Activated T-cell treated with anti-CD3 and anti-CD28 coated beads, Interleukin-2, amount 50 U/mL, for 1 hour (primary cell): ENCODE results near the gene SERPING1.
"Not testable (repeated sequence)": the region's sequence is repeated elsewhere in the genome, so short reads cannot be mapped to it uniquely, and the experiment has no call there.

Experiments
- DNase-seq: peaks from one replicate; pipeline ENCODE4 v3.0.0-alpha.2; 2020

Gene SERPING1

DNA sequence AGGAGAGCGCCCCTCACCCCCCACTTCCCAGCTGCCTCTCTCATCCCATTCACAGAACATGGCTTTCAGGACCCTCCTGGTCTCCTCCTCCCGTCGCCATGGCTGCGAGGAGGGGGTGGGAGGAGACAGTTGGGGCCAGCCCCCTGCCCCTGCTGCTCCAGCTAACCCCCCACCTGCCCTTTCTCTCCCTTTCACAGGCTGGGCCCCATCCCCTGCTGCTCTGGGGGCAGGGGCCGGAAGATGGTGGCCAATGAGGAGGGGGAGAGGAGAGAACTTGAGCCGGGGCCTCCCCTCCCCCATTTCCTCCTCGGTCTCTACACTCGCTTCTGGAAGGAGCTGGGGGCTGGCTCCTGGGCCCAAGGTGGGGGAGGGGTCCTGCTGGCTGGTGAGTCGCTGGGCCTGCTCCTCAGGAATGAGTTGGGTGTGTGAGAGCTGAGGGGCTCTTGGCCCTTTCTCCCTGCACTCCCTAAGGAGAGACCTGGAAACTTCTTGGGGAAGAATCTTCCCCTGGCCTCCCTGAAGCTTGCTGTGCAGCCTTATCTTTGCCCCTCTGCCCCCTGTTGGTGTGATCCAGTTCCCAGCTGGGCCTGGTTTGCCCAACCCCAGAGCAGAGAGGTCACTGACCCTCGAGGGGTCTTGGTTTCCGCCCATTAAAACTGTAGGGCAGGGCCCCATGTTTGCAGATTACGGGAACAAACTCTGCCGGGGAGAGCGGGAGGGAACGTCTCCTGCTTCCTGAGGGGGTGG is 42.0 kb downstream of the SERPING1 start:
- no peak for DNase-seq

DNA sequence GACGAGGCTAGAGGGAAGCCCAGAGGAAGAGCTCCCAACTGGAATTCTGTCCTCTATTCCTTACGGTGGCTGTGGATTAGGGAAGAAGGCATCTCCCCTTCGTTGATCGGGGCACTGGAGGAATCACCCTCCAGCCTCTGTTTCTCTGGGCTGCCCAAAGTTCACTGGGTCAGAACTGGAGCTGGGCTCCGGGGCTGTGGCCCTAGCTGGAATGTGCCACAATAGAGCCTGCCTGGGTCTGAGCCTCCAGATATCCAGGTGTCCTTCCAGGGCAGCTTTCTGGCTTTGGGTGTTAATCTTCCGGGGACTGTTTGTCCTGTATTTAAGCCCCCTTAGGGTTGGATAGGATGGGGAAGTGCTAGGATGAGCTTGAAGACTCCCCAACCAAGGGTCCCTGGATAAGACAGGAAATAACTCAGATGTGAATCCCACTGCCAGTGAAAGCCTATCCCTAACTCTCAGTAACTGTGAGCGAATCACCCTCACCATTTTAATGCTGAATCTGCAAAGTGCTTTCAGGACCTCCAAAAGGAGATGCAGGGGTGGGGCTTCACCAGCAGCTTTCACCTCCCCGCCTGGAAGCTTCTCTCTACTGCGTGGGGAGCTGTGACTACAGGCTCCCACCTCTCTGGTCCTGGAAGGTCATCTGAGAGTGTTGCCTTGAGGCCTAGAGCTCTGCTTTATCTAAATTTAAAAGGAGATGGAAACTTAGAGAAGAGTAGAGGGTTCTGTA is 42.7 kb downstream of the SERPING1 start:
- DNase-seq, result no peak

DNA sequence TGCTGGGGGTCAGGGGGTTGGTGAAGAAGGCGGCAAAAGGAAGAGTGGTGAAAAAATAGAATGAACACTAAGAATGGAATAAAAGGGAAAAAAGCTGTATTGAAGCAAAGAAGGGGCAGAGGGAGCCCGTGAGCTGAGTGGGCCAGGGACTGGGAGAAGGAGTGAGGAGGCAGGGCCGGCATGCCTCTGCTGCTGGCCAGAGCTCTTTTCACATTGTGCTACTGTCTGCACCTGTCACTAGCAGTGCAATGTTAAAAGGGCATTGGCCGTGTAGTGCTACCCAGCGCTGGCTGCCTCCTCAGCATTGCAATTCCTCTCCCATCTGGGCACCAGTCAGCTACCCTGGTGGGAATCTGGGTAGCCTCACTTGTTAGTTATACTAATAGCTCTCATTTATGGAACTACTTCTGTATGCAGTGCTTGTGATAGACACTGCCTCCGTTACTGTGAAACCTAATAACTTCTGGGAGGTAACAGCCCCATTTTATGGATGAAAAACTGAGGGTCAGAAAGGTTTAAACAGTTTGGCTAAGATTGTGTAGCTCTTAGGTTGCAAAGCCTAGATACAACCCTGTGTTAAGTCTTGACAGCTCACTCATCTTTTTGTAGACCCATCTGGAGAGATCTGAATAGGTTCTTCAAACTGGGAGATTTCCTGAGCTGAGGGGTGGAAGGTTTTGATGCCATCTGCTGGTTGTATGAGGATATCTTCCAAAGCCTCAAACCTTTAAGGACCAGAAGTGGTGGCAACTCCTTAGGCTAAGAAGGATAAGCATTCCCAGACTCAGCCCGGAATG is 43.7 kb downstream of the SERPING1 start:
- DNase-seq, result no peak

DNA sequence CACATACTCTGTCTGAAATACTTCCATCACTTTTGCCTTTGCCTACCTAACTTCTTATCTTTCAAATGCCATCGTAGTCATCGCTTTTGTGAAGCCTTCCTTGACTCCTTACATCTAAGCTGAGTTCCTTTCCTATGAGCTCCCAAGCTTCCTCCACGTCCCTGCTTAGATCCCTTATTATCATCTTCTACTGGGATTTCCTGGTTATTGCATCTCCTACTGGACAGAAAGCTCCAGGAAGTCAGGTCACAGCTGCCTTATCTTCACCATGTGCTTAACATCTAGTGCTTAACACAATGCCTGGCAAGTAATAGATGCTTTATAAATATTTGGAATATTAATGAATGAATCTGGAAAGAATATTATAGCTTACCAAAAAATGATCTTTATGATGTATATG is 46.3 kb downstream of the SERPING1 start:
- DNase-seq, result no peak

DNA sequence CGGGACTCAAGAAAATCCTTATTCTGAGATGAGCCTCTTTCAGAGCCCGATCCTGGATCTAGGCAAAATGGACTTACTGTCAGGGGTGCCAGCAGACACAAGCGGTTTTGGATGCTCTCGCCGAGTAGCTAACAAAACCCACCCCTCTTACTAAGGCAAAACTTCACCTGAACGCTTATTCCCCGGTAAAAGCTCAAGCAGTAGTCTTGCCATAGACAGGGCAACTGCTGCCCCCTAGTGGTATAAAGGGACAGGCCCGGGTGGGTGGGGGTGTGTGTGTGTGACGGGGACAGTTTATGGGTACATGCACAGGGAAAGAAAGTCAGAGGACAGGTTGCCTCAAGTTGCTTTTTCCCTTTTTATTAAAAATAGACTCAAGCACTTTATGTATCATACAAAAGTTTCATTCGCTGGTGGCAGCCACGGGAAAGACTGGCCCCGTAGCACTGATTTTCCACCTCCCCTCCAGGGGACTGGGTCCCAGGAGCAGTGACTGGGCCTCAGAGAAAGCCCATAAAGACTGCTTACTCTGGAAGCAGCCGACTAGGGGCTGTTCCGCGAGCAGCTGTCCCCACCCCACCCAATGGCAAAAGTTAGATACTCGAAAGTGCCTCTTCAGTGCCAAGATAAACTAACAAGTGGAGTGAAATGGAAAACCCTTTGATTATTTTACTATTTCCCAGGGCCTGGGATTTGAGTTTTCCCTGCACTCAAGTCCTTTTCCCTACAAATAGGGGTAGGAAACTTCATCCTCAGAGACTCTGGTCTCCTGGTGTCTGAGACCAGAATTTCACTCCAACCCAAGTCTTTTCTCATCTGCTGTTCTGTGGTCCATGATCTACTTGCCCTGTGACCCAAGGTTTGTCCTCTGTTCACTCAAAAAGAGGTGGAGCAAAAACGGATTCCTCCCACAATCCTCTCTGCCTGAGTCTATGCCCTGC is 47.5 kb downstream of the SERPING1 start:
- DNase-seq, result peak; percentile 85

DNA sequence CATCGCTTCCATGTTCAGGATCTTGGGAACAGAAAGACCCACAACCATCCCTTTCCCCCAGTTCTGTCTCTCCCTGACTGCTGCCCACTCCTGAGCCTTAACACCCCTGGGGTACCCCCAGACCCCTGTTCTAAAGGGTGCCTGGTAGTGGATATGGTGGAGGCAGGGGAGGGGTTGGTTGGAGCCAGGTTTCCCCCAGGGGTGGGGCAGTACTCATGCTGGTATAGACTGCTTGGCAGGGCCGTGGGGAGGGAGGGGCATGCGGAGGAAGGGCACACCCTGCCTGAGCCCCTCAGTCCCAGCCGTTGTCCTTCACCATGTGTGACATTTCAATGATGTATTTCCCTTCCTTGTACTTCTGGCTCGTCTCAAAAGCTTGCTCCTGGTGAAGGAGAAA is 48.2 kb downstream of the SERPING1 start:
- no peak for DNase-seq

DNA sequence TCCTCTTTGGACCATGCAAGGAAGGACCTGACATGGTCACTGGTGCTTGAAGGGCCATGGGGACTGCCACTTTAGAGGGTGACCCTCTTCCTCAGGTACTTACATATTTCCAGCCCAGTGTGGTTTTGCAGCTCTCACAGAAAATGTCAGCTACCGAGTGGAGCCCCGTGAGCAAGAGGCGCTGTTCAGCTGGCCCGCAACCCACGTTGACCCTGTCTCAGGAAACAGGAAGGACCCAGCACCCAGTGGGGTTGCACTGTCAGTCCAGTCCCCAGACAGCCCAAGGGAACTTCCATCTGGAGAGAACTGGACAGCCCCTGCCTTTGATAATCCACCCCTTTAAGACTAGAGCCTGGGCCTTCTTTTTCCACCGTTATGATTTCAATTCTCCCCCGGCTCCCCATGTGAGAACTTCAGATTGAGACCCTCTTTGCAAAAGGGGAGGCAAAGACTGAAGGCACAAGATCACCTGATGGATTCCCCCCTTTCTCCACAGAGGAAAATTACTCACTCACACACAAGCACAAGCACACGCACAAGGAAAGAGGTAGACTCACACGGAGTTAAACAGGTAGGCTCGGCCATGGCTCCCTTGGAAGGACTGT is 48.8 kb downstream of the SERPING1 start:
- no peak for DNase-seq

DNA sequence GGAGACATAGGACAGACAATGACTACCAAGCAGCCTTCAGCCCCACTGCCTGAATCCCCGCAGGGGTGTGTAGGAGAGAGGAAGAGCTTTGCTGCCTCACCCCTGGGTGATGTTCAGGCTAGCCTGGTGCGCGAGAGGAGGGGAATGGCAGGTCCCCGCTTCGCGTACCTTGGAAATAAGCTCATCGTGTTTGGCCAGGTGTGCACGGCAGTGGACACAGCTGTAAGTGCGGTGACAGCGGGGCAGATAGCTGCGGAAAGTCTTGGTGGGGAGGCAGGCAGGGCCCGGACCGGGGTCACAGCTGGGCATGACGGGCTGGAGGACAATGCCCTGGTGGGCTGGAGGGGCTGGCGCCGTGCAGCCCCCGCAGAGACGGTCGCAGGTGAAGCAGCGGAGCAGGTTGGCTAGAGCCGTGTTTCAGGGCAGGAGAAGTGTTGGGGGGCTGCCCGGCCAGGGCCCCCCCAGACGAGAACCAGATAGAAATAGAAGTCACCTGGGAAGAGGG is 49.4 kb downstream of the SERPING1 start:
- no peak for DNase-seq

DNA sequence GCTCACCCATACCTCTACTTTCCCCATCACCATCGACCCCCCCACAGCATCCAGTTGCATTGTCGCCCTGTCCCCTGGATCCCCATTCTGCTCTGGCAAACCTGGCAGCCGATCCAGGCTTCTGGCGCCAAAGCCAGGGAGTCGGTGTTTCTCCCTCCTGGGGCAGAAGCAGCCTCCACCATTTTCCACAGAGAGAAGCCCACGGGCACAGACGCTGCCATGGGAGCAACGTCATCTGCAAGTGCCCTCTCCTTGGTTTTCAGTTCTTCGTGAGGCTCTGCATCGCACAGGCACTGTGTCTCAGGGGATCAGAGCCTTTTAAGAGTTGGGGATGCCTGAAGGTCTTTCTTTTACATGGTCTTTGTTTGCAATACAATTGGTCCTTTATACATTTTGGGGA is 49.9 kb downstream of the SERPING1 start:
- no peak for DNase-seq

DNA sequence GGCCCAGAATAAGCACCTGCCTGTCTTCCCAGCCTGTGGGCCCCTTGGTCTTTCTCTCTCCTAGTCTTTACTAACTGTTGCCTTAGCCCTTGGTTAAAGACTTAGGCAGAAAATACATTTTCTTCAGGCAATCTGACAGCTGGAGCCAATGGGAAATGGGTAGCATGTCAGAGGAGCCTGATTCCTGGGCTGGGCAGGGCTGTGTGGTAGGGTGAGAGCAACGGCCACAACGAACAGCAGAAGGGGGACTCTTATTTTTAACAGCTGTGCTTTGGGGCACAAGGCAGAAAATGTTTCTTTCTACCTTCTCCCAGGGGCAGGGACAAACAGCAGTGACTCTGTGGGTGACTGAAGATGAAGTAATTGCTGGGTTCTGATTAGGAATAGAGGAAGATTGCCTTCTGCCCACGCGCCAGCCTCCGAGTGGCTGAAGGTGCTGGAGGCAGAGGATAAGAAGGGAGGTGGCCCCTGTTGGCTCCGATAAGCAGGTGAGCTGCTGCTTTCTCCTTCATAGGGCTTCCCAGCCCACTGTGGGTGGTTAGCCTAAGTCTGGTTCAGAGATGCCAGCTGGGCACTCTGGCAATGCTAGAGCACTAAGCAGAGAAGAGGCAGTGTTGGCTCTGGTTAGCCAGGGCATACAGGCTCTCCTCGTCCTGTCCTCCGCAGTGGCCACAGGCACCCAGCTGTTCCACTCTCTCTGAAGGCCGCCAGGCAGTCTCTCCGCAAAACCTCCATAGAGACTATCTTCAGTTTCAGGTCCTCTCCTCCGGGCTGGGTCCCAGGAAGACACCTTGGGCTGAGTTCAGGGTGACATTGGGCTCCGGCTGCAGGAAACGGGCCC is 50.7 kb downstream of the SERPING1 start:
- DNase-seq, result no peak

DNA sequence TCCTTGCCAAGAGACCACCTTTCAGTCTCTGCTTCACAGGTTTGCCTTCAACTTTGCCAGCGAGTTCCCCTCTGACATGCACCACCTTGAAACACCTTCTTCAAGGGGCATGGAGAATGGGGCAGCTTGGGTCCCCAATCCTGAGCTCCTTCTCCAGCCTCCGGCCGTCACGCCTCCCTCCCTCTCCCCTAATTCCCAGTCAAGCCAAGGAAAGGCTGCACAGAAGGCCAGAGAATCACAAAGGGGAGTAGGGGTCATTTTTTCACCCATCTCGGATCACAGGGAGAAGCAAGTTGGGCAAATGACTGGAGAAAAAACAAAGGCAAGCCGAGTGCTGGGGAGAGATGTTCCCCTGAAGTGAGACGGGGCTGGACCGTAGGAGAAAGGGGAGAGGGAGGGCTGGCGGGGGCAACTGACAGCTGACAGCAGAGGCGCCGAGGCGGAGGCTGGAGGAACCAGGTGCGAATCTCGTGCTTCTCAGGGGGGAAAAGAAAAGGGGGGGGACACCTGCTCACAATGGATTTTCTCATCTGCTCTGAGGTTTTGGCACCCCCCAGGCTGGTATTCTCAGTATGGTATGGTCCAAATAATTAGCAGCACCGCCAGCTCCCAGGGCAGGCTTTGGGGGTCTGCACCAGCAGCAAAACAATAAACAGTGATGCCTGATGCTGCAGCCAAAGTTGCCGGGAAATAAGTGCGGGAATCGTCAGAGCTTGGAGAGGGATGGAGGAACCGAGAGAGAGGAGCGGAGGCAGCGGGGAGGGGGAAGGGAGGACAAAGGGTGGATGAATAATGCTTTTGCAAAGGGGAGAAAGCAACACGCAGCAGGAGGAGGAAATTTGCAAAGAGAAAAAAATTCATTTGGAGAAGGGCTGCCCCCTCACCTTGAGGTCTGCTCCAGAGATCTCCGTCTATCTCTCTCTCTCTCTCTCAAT is 51.6 kb downstream of the SERPING1 start:
- DNase-seq, result peak; percentile 41

DNA sequence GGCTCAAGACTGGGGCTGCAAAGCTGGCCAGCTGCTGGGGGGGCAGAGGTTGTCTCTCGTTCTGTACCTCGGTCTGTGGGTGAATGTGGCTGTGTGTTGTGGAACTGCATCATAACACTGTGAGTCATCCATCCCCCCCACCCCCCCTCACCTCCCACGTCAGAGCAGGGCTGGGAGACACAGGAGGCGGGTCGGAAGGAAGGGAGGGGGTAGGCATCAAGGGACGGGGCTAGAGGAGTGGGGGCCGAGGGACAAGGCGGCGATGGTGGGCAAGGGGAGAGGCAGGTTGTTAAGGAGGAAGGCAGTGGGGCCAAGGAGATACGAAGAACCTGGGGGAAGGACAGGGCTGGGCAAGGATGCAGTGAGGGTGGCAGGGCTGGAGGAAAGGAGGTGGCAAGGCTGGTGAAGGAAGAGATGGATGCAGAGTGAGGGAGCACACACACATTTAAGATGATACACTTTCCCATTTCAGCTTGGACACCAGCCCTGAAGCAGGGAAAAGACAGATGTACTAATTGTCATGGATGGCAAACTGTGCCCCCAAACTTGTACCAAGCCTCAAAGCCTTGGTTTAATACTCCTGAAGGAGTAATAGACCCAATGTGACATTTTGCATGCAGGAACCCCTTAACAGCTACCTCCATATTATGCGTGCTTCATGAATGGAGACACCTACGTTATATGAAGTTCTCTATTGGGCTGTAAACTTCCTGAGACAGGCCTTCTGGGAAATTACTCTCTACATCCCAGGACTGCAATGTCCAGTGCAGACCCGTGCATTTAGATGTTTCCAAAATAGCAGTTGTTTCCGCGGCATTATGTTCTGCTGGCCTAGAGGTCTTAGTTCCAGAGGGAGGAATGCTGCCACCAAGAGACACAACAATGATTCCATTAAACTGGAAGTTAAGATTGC is 52.6 kb downstream of the SERPING1 start, which contains the start of gene YPEL4:
YPEL4 (minus strand) TSS at position 87 of the 913 bp plus-strand sequence. CDS start 2,805 bp downstream, outside the sequence.
- DNase-seq, result peak; percentile 77

DNA sequence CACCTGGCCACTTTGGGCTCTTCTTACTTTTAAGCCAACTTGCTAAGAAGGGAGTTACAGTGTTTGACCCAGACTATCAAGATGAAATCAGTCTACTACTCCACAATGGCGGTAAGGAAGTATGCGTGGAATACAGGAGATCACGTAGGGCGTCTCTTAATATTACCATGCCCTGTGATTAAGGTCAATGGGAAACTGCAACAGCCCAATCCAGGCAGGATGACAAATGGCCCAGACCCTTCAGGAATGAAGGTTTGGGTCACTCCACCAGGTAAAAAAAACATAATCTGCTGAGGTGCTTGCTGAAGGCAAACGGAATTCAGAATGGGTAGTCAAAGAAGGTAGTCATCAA is 53.2 kb downstream of the SERPING1 start:
- DNase-seq, result no peak

DNA sequence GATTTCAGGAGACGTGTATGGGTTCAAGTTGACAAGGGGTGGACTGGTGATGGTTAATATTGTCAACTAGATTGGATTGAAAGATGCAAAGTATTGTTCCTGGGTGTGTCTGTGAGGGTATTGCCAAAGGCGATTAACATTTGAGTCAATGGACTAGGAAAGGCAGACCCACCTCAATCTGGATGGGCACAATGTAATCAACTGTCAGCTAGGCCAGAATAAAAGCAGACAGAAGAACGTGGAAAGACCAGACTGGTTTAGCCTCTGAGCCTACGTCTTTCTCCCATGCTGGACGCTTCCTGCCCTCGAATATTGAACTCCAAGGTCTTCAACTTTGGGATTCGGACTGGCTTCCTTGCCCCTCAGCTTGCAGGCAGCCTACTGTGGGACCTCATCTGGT is 53.9 kb downstream of the SERPING1 start:
- no peak for DNase-seq

DNA sequence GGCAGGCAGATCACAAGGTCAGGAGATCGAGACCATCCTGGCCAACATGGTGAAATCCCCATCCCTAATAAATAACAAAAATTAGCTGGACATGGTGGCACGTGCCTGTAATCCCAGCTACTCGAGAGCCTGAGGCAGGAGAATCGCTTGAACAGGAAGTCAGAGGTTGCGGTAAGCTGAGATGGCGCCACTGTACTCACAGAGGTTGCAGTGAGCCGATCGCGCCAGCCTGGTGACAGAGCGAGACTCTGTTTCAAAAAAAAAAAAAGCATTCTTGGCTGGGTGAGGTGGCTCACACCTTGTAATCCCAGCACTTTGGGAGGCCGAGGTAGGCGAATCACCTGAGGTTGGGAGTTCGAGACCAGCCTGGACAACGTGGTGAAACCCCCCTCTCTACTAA is 54.7 kb downstream of the SERPING1 start:
- DNase-seq, result not testable (repeated sequence)

DNA sequence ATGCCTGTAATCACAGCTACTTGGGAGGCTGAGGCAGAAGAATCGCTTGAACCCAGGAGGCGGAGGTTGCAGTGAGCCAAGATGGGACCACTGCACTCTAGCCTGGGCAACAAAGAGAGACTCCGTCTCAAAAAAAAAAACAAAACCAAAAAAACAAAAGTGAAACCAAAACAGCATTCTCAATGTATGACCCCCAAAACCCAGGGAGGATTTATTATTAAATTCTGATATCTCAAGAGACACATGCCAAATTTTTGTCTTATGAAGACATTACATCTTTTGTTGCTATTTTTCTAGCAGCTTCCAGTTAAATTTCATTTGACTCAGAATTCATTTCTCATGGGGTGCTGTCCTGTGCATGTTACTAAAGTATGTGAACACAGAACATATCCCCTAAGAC is 55.2 kb downstream of the SERPING1 start:
- DNase-seq, result no peak

DNA sequence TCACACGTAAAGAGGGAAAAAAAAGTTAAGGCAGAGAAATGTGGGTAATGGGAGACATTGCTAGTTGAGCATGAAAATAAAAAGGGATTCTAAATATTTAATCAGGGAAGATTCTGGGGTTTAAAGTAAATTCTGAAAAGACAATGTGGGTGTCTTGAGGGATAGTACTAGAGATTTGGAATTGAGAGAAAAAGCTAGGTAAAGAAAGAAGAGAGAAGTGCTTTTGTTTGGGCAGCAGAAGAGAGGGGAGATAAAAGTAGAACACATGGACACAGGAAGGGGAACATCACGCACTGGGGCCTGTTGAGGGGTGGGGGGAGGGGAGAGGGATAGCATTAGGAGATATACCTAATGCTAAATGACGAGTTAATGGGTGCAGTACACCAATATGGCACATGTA is 55.7 kb downstream of the SERPING1 start:
- DNase-seq, result no peak

DNA sequence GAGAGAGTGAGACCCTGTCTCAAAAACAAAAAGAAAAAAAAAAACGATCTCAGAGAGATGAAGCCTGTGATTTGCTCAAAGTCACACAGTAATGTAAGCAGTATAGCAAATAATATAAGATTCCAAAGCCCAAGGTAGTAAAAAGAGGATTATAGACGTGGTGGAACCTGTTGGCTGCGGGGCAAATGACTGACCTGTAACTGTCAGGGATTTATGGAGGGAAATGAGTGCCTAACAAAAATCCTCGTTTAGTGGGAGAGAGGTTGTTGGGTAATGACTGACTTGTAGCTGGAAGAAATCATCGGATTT is 59.4 kb downstream of the SERPING1 start:
- no peak for DNase-seq
